T-helper 22 cell (primary cell): Measurements from ENCODE around the gene KMT2D.

Experiments used
- DNase-seq: peaks from one replicate; pipeline ENCODE4 v3.0.0-alpha.2; 2020; ENCODE audit warnings: low read depth

The KMT2D gene

DNA sequence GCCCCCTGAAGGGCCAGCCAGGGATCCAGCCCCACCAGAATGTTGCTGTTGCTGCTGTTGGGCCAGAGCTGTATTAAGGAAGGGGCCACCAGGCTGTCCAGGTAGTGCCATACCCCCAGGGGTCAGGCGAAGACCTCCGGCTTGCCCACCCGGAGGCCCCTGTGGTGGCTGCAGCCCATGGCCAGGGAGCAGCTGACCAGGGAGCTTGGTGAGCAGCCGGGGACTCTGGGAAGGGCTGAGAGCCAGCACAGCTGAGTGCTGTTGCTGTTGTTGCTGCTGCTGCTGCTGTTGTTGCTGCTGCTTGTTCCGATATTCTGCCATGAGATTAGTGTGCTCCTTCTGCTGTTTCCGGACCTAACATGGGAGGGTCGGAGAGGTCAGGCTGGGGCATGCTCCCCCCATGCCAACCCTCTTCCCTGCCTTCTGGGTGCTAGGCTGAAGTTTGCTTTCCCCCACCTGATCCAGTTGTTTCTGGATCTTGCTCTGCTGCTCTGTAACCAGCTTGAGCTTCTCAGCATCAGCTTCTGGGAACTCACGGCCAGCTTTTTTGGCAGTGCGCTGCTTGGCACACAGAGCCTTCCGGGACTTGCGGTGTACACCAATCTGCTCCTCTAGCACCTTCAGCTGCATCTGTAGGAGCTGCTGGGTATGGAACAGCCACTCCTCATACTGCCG lies 26.8 kb downstream of the KMT2D start:
- DNase-seq: no peak

DNA sequence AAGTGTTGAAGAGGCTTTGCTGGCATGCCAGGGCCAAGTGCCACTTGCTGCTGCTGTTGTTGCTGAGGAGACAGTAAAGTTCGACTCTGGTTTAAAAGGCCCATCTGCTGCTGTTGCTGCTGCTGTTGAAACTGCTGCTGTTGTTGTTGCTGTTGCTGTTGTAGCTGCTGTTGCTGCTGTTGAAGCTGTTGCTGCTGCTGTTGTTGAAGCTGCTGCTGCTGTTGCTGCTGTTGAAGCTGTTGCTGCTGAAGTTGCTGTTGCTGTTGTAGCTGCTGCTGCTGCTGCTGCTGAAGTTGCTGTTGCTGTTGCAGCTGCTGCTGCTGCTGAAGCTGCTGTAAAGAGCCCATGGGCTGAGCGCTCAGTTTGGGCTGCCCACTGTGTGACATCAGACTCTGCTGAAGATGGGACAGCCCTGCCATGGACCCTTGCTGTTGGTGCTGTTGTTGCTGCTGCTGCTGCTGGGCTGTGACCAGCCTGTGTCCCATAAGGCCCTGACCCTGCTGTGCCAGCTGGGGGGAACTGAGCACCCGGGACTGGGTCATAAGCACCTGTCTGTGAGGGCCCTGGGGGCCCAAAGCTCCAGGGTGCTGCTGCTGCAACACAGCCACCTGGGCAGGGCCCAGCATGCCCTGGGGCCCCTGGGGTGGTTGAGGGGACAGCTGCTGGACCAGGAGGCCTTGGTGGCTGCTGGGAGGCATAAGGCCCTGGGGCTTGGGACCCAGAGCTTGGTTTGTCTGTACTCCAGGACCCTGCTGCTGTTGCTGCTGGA lies 27.7 kb downstream of the KMT2D start:
- DNase-seq: no peak

DNA sequence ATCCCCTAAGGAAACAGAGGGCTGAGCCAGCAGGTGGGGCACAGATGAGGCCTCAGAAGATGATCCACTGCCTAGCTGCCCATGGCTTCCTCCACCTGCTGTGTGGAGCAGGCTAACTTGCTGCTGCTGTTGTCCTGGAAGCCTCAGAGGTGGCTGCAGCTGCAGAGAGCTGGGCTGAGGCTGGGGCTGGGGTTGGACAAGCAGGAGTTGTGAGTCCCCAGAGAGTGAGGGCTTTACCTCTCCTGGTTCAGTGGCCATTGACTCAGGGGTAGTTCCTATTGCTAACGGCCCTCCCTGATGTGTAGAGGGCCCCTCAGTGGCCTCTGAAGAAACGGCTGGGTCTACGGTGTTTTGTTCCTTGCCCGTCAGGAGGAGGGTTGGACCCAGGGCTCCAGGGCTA lies 28.3 kb downstream of the KMT2D start:
- no peak for DNase-seq

DNA sequence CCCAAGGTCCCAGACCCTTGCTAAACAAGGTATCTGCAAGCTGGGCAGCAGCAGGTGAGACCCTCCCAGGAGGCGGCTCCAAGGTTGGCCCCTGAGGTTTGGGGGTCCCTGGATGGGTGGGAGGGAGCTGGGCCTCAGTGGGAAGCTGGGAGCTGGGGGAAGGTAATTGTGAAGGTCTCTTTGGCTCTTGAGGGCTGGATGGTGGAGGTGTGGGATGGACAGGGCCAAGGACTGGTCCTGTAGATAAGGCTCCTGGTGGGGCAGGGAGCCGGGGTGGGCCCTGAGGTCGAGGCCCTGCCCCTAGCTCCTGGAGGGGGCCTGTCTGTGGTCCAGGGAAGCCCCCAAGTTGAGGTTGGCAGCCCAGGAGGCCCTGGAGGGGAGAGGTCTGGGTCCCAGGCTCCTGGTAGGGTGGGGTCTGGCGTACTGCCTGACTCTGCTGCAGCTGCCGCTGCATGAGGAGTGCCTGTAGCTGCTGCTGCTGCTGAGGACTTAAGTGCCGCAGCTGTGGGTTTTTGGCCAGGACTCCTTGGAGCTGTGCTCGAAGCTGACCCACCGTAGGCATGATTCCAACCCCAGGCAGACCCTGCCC lies 28.9 kb downstream of the KMT2D start:
- DNase-seq: no peak

DNA sequence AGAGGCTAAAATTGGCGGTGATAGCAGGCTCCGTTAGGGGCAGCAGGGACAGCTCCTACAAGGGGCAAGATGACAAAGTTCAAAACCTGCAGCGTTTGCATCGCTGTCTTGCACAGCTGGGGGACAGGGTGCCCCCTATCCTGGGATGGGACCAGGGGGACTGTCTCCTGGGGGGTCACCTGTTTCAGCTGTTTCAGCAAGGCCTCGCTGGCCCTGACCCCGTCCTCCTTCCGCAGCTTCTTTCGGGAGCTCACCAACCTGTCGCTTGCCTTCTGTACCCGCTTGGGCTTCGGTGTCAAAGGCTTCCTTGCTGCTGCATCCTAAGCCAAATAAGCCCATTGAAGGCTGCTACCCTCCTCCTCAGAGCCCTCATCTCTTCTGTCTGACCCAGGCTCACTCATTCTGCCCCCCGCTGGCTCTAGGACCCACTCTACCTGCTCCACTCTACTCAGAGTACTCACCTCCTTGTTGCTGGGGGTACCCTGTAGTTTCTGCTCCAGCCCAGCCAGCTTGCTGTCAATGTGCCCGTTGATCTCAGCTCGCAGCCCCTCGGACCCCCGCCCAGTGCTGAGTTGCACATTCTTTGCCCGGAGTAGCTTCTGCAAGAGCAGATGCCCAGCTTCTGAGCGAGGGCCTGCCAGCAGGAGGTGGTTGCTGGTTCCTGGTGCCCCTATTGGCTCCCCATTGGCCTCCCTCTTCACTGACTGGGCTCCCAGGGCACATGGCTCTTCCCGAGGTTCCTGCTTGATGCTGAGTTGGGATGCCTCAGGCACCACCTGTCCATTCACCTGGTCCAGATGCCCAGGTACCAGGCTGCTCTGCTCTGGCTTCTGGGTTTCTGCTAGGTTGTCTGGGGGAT lies 29.7 kb downstream of the KMT2D start:
- no peak for DNase-seq

DNA sequence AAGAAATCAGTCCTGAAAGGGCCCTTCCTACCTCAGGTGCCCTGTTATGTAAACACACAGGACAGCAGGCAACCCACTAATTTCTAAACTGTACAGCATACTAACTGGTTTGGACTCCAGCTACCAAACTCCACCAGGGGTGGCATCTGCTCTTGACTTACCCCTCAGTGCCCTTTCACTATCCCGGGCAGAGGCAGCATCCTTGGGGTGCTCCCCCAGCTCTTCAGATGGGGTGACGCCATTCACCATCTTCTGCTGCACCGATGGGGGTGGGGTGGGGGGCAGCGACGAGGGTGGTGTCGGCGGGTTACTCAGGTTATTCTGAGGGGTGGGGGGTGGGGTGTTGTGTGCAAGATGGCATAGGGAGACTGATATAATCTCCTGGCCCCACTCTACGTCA lies 30.5 kb downstream of the KMT2D start:
- no peak for DNase-seq

DNA sequence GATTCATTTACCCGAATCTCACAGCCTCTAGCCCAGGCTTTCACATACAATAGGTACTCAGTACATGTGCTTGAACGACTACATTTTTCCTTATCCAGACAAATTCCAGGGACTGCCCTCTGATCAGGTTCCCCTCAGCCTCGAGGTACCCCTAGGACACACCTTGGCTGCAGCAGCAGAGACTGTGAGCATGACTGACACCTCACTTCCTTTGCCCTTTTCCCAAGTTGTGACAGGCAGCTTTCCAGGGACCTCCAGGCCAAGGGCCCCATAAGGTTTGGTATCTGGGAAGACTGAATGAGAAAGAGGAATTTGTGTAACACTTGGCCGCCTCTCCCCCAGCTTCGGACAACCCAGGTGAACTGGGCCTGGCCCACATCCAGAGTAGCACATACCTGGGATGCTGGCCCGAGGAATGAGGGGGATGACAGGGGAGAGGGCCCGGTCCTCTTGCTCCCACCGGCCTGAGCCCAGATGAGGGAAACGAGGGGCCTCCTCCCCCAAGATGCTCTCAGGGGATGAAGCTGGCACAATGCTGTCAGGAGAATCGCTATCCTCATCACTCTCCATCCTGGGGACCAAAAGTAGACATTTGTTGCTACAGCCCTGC lies 31.8 kb downstream of the KMT2D start:
- DNase-seq: no peak

DNA sequence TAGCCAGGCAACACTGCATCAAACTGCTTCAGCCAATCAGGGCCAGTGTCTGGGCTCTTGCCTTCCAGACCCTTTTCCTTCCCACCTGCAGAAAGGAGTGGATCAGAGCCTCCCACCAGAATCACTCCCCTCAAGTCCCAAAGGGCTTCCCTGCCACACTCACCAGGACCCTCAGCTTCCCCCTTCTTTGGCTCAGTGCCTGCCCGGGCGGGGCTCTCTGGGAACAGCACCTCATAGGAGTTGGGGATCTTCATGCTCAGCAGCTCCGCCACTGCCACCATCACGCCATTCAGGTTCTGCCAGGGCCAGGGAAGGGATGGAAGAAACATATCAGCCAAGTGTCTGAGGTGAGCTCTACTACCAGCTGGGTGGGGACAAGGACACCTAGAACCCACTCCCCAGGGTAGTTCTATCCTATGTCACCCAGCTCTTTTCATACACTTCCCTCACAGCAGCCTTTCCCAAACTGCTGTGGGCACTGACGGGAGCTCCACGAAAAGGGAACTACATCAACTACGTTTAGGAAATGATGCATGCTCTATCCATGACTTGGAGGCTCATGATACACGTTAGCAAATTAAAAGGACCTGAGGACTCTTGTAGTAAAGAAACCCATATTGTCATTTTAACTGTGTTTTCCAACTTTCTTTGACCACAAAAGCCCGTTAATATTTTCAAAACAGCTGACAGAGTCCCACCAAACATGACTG lies 32.6 kb downstream of the KMT2D start:
- DNase-seq: no peak

DNA sequence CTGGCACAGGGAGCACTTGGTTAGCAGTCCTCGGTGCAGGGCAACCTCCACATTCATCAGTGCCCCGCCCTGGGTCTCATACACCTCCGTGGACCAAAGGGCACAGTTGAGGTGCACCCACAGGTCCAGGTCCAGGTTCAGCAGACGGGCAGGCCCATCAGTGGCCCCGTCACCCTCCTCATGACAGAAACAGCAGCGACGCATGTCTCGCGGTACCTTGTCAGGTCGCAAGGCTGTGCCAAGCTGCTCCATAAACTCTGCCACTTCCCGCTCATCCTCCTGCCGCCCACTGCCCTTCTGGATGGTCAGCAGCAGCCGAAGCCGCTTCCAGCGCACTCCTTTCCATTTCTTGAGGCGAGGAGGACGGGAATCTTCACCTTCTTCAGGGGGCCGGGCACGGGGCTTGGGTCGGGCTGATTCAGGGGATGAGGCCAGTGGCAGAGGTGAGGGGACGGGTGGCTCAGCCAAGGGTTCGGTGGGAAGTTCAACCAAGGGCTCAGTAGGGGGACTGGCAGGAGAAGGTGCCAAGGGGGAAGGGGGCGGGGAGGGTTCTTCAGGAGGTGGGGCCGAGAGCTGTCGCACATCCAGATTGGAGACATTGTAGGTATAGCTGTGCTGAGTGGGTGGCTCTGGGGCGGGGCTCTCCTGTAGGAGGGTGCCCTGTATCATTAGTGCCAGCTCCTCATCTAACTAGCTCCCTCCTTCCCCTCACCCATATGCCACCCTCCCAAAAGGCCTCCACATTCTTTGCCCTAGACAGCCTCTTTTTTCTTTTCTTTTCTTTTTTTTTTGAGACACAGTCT lies 33.7 kb downstream of the KMT2D start:
- no peak for DNase-seq

DNA sequence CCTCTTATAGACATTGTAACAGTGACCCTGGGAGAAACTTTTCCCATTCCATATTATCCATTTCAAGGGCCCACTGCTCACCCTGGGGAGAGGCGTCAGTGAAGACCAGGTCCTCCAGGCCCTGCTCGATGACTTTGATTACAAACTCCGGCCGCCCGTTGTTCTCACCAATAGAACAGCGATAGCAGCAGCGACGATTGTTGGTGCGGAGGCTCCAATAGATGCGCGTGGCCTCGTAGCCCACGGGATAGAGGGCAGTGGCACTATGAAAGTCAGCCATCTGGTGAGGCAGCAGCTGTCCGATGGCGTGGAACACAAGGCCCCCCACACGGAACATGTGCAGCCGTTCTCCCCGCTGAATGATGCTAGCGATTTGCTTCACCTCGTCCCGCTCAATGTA lies 34.5 kb downstream of the KMT2D start:
- no peak for DNase-seq

DNA sequence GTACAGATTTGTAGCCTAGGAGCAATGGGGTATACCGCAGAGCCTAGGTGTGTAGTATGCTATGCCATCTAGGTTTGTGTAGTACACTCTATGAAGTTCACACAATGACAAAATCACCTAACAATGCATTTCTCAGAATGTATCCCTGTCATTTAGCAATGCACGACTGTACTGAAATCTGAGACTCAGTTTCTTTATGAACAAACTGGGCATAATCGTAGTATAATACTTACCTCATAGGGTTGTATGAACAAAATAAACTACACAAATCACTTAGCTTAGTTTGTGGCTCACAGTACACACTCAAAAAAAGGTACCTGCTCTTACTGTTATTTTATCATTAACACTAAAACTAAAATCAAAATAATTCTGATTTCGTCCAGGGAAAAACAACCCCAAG lies 35.1 kb downstream of the KMT2D start:
- no peak for DNase-seq

DNA sequence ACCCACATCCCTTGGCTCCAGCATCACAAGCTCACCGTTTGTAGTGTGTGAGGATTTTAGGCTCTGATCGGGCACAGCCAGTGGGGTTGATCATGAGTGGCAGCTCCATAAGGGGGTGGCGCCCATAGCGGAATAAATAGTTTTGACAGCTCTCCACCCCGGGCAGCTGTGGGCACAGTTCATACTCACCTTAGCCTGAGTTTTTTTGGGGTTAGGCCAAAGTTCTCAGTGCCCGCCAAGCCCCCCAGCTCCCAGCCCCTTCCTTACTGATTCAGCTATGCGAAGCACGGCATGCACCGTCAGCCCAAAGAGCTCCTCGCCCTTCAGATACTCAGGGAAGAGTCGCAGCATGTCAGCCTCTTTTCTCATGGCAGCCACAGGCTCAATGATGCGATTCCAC lies 36.1 kb downstream of the KMT2D start:
- no peak for DNase-seq

DNA sequence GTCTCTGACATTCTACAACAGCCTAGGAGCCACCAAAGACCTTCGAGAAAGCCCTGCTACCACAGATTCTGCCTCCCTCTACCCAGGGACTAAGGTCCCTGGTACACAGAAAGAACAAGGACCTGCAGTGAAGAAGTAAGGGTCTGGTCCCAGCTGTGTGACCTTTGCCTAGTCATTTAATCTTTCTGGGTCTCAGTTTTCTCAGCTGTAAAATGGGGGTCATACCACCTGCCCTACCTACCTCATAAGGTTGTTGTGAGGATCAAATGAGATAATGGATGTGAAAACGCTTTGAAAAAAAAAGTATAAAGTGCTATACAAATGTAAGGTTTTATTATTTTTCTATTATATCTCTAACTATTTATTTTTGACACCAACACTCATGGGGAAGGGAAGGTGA lies 36.8 kb downstream of the KMT2D start:
- no peak for DNase-seq

DNA sequence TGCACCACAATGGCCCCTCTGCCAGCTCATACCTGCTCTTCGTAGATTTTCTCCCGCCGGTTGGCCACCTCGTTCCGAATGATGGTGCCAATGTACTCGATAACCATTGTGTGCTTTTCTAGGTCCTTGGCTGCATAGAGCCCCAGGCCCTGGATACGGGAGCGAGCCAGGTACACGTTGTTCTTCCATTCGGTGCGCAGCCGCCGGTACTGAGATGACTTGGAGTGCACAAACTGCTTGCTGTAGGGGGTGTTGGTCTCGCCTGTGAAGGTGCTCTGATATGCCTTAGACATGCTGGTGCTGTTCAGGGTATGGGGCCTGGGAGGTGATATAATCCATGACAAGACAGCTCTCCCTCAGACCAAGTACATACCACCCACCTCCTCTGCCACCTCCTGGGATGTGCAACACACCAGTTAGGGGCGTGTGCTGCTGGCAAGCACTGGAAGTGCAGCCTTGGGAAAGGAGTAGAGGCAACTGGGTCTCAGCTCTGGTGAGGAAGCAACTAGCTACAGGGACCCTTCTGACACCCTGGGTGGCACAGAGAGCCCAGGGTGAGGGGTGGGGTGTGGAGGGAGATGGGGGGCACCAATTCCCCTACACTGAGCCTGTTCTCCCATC lies 37.9 kb downstream of the KMT2D start:
- DNase-seq: no peak

DNA sequence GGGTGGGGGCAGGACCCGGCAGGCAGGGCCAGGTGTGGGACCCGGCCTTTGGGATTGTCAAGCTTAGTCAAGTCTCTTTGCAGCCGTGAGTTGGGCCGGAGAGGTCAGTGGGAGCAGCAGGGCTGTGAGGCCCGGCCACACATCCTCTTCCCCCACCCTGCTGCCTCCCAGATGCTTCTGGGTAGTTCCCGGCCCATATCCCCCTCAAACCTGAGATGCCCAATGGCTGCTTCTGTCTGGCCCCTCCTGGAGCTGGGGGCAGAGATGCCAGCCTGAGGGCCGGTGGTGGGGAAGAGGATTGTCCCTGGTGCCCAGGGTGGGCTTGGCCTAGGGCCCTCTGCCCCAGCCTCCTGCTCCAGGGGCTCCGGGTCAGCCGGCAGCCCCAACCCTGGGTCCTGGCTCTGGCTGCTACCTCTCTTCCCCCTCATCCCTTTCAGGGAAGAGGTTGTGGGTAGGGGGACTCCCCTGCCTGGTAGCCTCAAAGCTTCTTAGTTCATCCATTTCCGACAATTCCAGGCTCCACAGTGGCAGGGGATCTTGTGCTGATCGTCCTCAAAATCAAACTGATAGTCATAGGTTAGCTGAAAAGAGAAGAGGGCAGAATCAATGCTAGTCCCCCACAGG lies 39.2 kb downstream of the KMT2D start:
- DNase-seq: no peak

DNA sequence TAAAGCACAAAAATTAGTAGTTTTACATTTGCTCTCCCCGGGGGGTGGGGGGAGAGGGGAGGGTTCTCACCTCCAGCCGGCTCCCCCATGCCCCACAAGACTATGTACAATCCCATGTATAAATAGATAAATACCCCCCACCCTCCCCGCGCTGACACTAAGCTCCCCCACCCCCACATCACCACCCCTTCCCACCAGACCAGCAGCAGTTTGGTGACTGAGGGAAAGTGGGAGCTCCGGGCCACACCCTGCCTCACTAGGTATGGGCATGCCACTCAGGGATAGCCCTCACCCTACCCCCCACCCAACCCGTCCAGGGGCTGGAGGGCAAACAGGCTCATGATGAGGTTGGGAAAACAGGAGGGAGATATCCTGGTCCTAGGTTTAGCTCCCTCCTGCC lies 40.2 kb downstream of the KMT2D start:
- no peak for DNase-seq

DNA sequence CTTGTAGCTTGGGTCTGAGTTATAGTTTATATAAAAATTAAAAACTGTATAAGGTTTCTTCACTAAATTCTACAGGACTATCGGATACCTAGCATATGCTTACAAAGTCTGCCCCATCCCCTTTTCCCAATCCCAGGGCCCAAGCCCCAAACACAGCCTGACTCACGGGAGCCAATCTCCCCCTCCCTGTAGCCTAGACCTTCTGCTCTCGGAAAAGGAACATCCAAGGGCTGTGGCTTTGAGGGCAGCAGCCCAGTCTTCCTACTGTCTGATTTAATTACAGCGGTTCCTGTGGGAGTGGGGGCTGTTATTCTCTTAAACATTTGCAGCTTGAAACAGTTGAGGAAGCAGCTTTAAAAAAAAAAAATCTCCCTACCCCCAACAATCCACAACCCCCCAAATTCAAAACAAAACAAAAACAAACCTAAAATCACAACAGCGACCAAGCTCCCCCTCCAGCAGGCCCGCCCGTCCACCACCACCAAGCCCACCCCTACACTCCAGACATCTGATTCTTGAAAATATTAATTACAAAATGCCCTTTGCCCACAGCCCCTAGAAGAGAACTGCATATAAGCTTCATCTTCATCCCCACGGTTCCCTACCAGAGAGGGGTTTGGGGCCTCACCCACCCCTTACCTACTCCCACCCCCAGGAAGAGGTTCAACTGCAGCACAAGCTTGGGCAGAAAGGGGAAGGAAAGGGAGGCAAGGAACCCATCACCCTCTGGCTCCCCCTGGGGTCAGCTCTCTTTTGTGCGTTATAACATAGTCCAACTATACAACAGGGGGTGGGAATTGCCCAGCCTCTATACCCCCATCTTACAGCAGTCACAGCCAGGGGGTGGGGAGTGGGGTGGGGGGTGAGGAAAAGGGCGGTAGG lies 40.9 kb downstream of the KMT2D start:
- no peak for DNase-seq

DNA sequence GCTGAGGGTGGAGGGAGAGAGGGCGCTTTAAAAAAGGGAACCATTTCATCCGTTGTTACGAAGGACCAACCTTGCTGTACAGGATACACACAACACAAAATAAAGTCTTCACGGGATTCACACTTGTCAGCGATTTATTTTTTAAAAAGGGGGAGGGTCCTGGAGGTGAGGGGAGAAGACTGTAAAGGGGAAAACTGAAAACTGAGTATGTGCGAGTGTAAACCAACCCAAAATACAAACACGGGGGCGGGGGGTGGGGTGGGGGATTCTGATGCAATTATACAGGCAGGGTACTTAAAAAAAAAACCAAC lies 41.5 kb downstream of the KMT2D start:
- DNase-seq: no peak
